GM04504 (cell line): ENCODE measurements around the gene SLC35F2.
"Not testable (repeated sequence)": the region's sequence is repeated elsewhere in the genome, so short reads cannot be mapped to it uniquely, and the experiment has no call there.

Experiments
- DNase-seq: peaks from one replicate; pipeline ENCODE4 v3.0.0-alpha.2; 2012; ENCODE audit warnings: low read depth

The SLC35F2 gene

GRCh38 chr11:107840129-107840484, 18.5 kb downstream of the SLC35F2 start:
- no peak for DNase-seq

- no peak for DNase-seq
These were observed 21.7 kb downstream of the SLC35F2 start for GRCh38 chr11:107836851-107837250.

GRCh38 chr11:107834995-107835394, 23.6 kb downstream of the SLC35F2 start:
- no peak for DNase-seq

- DNase-seq: not testable (repeated sequence)
These were observed 24.7 kb downstream of the SLC35F2 start for GRCh38 chr11:107833926-107834325.

- no peak for DNase-seq
These were observed 27.6 kb downstream of the SLC35F2 start for GRCh38 chr11:107830915-107831540.

- DNase-seq: no peak
These were observed 31.5 kb downstream of the SLC35F2 start for GRCh38 chr11:107827041-107827440.

GRCh38 chr11:107825875-107826274, 32.7 kb downstream of the SLC35F2 start:
- DNase-seq: no peak

- DNase-seq: no peak
These were observed 33.8 kb downstream of the SLC35F2 start for GRCh38 chr11:107824668-107825369.

GRCh38 chr11:107821199-107821927, 37.2 kb downstream of the SLC35F2 start:
- DNase-seq: no peak

- DNase-seq: no peak
These were observed 39.1 kb downstream of the SLC35F2 start for GRCh38 chr11:107819361-107820014.

GRCh38 chr11:107818491-107818890, 40.1 kb downstream of the SLC35F2 start:
- DNase-seq: no peak

GRCh38 chr11:107816028-107816427, 42.6 kb downstream of the SLC35F2 start:
- no peak for DNase-seq

- no peak for DNase-seq
These were observed 47.7 kb downstream of the SLC35F2 start for GRCh38 chr11:107810875-107811274.

- no peak for DNase-seq
These were observed 50.1 kb downstream of the SLC35F2 start for GRCh38 chr11:107808521-107808920.

- no peak for DNase-seq
These were observed 53.6 kb downstream of the SLC35F2 start for GRCh38 chr11:107804971-107805370.

GRCh38 chr11:107804211-107804610, 54.4 kb downstream of the SLC35F2 start:
- no peak for DNase-seq

- DNase-seq: no peak
These were observed 56.9 kb downstream of the SLC35F2 start for GRCh38 chr11:107801641-107802040.

- peak; percentile 51 for DNase-seq
These were observed 59.2 kb downstream of the SLC35F2 start for GRCh38 chr11:107799218-107799859.

- no peak for DNase-seq
These were observed 66.5 kb downstream of the SLC35F2 start for GRCh38 chr11:107792049-107792443.

GRCh38 chr11:107791343-107792048, 67.1 kb downstream of the SLC35F2 start:
- no peak for DNase-seq

- no peak for DNase-seq
These were observed 68.8 kb downstream of the SLC35F2 start for GRCh38 chr11:107789767-107790166.

GRCh38 chr11:107787733-107788132, 70.9 kb downstream of the SLC35F2 start:
- no peak for DNase-seq
